ENCODE data around the gene SENP3. TPM values are rescaled to one million over a fixed set of nuclear protein-coding genes. Genes with fewer than 3 reads are reported as not detected.

Gene SENP3
- total RNA-seq, 1 donor from 2014 or later, result 87.9 TPM

DNA sequence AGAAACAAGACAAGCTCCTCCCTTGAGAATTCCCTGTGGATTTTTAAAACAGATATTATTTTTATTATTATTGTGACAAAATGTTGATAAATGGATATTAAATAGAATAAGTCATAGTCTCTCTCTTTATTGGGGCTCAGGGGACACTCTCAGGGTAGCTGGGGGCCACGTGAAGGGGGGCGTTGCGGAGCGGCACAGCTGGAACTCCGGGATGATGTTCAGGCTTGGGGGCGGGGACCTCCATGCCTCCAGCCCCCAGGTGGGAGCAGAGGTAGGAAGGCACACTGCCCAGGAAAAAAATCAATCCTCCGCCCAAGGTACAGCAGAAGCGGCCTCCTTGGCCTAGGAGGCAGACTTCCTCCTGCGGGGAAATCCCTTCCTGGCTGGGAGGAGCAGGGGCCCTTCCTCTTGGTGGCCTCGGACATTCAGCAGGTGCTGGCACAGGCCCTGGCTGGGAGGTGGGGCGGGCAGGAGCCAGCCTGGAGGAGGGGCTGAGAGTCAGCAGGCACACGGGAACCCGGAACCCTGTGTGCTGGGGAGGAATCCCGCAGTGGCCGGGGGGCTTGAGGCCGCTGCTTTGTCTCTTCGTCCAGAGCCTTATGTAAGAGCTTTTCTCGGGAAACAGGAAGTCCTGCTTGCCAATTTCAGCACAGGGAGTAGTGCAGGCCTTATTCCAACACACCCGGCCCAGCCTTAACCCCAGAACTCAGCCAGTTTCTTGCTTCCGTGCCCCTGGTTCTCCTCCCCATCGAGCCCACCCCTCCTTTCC, 3.8 kb upstream of the SENP3 start:
- Histone ChIP-seq H3K4me3 (no peak overlapping the region), H3K27ac (no peak overlapping the region), H2AFZ (replicated peaks) (peak overlapping the region; percentile 48), H3K4me1 (peaks cover 33% of the 10 kb centered on the region), H3K9ac (no peak overlapping the region), H3K79me2 (ENCODE audit: low read depth) (peaks cover 11% of the 10 kb centered on the region), H4K20me1 (ENCODE audit: low read depth) (peaks cover 10% of the 10 kb centered on the region), H3K9me3 (ENCODE audit: low read depth) (no peaks in the 10 kb centered on the region), H3K36me3 (no peaks in the 10 kb centered on the region), H3K4me2 (peak overlapping the region; percentile 40), H3F3A (ENCODE audit: low read depth) (peaks cover 50% of the 10 kb centered on the region), H3K27me3 (no peaks in the 10 kb centered on the region)
- TF ChIP-seq, protein P1, sequence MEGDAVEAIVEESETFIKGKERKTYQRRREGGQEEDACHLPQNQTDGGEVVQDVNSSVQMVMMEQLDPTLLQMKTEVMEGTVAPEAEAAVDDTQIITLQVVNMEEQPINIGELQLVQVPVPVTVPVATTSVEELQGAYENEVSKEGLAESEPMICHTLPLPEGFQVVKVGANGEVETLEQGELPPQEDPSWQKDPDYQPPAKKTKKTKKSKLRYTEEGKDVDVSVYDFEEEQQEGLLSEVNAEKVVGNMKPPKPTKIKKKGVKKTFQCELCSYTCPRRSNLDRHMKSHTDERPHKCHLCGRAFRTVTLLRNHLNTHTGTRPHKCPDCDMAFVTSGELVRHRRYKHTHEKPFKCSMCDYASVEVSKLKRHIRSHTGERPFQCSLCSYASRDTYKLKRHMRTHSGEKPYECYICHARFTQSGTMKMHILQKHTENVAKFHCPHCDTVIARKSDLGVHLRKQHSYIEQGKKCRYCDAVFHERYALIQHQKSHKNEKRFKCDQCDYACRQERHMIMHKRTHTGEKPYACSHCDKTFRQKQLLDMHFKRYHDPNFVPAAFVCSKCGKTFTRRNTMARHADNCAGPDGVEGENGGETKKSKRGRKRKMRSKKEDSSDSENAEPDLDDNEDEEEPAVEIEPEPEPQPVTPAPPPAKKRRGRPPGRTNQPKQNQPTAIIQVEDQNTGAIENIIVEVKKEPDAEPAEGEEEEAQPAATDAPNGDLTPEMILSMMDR (IDR thresholded peaks at IDR 0.05), result no peak
- TF ChIP-seq EZH2 (IDR thresholded peaks at IDR 0.05) (no peak), EZH2phosphoT487 (IDR thresholded peaks at IDR 0.05) (no peak)
- DNase-seq (ENCODE audit: low spot score), result peak; percentile 71
- H3K4me3 Mint-ChIP-seq, result peak overlapping the region; percentile 50
- peaks cover 44% of the 10 kb centered on the region for H3K4me1 Mint-ChIP-seq
- peaks cover 3% of the 10 kb centered on the region for H3K36me3 Mint-ChIP-seq
- H3K9me3 Mint-ChIP-seq, result no peaks in the 10 kb centered on the region
- H3K27me3 Mint-ChIP-seq (ENCODE audit: insufficient read depth, low read depth), result peaks cover 4% of the 10 kb centered on the region
- H3K27ac Mint-ChIP-seq, result peak overlapping the region; percentile 90

DNA sequence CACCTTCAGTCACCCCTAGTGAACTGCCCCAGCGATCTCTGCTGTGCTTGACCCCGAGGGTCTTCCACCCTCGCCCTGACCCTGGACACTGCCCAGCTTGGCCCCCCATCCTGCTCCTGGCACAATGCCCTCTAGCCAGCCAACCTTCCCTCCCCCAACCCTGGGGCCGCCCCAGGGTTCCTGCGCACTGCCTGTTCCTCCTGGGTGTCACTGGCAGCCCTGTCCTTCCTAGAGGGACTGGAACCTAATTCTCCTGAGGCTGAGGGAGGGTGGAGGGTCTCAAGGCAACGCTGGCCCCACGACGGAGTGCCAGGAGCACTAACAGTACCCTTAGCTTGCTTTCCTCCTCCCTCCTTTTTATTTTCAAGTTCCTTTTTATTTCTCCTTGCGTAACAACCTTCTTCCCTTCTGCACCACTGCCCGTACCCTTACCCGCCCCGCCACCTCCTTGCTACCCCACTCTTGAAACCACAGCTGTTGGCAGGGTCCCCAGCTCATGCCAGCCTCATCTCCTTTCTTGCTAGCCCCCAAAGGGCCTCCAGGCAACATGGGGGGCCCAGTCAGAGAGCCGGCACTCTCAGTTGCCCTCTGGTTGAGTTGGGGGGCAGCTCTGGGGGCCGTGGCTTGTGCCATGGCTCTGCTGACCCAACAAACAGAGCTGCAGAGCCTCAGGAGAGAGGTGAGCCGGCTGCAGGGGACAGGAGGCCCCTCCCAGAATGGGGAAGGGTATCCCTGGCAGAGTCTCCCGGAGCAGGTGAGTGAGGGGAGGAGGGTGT, 3.0 kb upstream of the SENP3 start, which contains the start of gene TNFSF13:
Gene TNFSF13, plus strand, starts transcription at position 207 of the 776 bp plus-strand sequence. Its CDS starts 290 bp downstream, at position 497.
- Histone ChIP-seq H2AFZ (replicated peaks) (peak within 1 kb of the TSS; percentile 48), H3K79me2 (ENCODE audit: low read depth) (peaks cover 19% of the 10 kb centered on the region), H3K9ac (no peak within 1 kb of the TSS), H3K4me1 (peaks cover 40% of the 10 kb centered on the region), H3K4me3 (no peak within 1 kb of the TSS), H3K9me3 (ENCODE audit: low read depth) (no peaks in the 10 kb centered on the region), H4K20me1 (ENCODE audit: low read depth) (peaks cover 14% of the 10 kb centered on the region), H3K27me3 (no peaks in the 10 kb centered on the region), H3F3A (ENCODE audit: low read depth) (peaks cover 50% of the 10 kb centered on the region), H3K36me3 (no peaks in the 10 kb centered on the region), H3K4me2 (peak within 1 kb of the TSS; percentile 40), H3K27ac (no peak within 1 kb of the TSS)
- DNase-seq (ENCODE audit: low spot score), result no peak
- Mint-ChIP-seq H3K9me3 (no peaks in the 10 kb centered on the region), H3K4me3 (peak within 1 kb of the TSS; percentile 67), H3K36me3 (peaks cover 3% of the 10 kb centered on the region), H3K27me3 (ENCODE audit: insufficient read depth, low read depth) (peaks cover 4% of the 10 kb centered on the region), H3K27ac (peak within 1 kb of the TSS; percentile 90), H3K4me1 (peaks cover 45% of the 10 kb centered on the region)
- no peak for TF ChIP-seq EZH2 (IDR thresholded peaks at IDR 0.05)
- TF ChIP-seq EZH2phosphoT487 (IDR thresholded peaks at IDR 0.05), result no peak
- TF ChIP-seq, protein P1 (IDR thresholded peaks at IDR 0.05), result no peak

DNA sequence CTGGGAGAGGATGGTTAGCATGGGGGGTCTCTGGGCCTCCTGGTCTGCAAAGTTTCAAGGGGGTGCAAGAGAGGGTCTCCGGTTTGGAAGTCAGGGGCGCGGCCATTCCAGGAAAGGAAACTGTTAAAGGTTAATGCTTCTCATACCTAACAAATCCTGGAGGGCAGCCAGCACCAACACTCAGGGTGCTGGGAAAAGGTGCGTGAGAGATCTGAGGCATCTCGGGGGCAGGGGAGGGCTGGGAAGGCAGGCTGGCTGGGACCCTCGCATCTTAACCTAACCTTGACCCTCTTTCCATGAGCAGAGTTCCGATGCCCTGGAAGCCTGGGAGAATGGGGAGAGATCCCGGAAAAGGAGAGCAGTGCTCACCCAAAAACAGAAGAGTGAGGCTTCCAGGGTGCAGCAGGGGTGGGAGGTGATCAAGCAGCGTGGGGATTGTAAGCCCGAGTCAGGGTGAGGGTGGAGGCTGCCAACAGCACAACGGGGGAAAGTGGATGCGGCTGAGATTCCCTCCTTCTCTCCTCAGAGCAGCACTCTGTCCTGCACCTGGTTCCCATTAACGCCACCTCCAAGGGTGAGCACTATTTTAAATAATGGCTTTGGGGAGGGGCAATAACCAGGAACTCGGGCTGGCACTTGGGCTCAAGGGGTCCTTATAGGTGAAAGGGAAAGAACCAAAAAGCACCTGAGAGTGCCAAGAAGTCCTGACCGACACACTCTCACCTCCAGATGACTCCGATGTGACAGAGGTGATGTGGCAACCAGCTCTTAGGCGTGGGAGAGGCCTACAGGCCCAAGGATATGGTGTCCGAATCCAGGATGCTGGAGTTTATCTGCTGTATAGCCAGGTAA, 2.2 kb upstream of the SENP3 start:
- Histone ChIP-seq H3K4me2 (peak overlapping the region; percentile 97), H3K27me3 (no peaks in the 10 kb centered on the region), H3K36me3 (peaks cover 3% of the 10 kb centered on the region), H3K9ac (no peak overlapping the region), H3K9me3 (ENCODE audit: low read depth) (no peaks in the 10 kb centered on the region), H3K27ac (no peak overlapping the region), H2AFZ (replicated peaks) (no peak overlapping the region), H3F3A (ENCODE audit: low read depth) (peaks cover 50% of the 10 kb centered on the region), H4K20me1 (ENCODE audit: low read depth) (peaks cover 15% of the 10 kb centered on the region), H3K79me2 (ENCODE audit: low read depth) (peaks cover 27% of the 10 kb centered on the region), H3K4me3 (no peak overlapping the region), H3K4me1 (peaks cover 44% of the 10 kb centered on the region)
- Mint-ChIP-seq H3K4me3 (peak overlapping the region; percentile 97), H3K4me1 (peaks cover 52% of the 10 kb centered on the region), H3K27me3 (ENCODE audit: insufficient read depth, low read depth) (peaks cover 4% of the 10 kb centered on the region), H3K27ac (no peak overlapping the region), H3K36me3 (peaks cover 8% of the 10 kb centered on the region), H3K9me3 (no peaks in the 10 kb centered on the region)
- no peak for DNase-seq (ENCODE audit: low spot score)
- TF ChIP-seq EZH2phosphoT487 (IDR thresholded peaks at IDR 0.05) (no peak), EZH2 (IDR thresholded peaks at IDR 0.05) (no peak)
- TF ChIP-seq, protein P1 (IDR thresholded peaks at IDR 0.05), result no peak

Measured in neural progenitor cell (in vitro differentiated cells).